ENCODE results near the gene DGKB. TPM values are rescaled to one million over a fixed set of nuclear protein-coding genes. Genes with fewer than 3 reads are reported as not detected.

Gene DGKB
- polyA plus RNA-seq, 6 donors from 2014 or later = not detected

GRCh38 chr7:14206121-14206520 lies 696.4 kb downstream of the DGKB start:
- Mint-ChIP-seq H3K4me3 (no peak overlapping the region), H3K36me3 (no peaks in the 10 kb centered on the region), H3K27me3 (no peaks in the 10 kb centered on the region), H3K27ac (no peak overlapping the region), H3K4me1 (no peaks in the 10 kb centered on the region), H3K9me3 (peaks cover 0 to 13% (median 0%) of the 10 kb centered on the region in 7 donors)
- DNase-seq (no peak), ATAC-seq (ENCODE audit: low read depth in 2 of 2) (no peak)

DNA sequence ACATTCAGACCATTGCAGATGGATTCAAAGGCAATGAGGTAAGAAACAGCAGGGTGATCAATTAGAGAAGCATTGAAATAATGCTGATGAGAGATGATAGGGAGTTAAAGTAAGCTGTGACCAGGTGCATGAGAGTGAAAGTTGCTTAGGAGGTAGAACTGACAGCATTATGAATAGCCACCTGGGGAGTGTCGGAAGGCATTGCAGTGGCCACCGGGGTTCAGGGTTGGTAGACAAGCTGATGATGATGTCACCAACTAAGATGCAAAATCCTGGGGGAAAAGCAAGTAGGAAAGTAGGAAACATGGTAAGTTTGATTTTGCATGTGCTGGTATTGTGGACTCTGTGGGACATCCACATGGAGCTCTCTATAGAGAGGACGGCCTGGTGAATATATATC lies 701.2 kb downstream of the DGKB start:
- Mint-ChIP-seq H3K27me3 (no peaks in the 10 kb centered on the region), H3K36me3 (no peaks in the 10 kb centered on the region), H3K4me1 (no peaks in the 10 kb centered on the region), H3K27ac (no peak overlapping the region), H3K4me3 (no peak overlapping the region), H3K9me3 (peaks cover 0 to 7% (median 0%) of the 10 kb centered on the region in 7 donors)
- ATAC-seq (ENCODE audit: low read depth in 2 of 2) = no peak
- no peak for DNase-seq

GRCh38 chr7:14199336-14199735 lies 703.2 kb downstream of the DGKB start:
- no peaks in the 10 kb centered on the region for H3K27me3 Mint-ChIP-seq
- no peaks in the 10 kb centered on the region for H3K36me3 Mint-ChIP-seq
- ATAC-seq (ENCODE audit: low read depth in 2 of 2) (no peak), DNase-seq (no peak)
- H3K9me3 Mint-ChIP-seq = peaks cover 0 to 7% (median 2%) of the 10 kb centered on the region in 7 donors
- H3K27ac Mint-ChIP-seq = no peak overlapping the region
- H3K4me3 Mint-ChIP-seq = no peak overlapping the region
- H3K4me1 Mint-ChIP-seq = no peaks in the 10 kb centered on the region

- Mint-ChIP-seq H3K4me3 (no peak overlapping the region), H3K4me1 (no peaks in the 10 kb centered on the region), H3K27ac (no peak overlapping the region), H3K27me3 (no peaks in the 10 kb centered on the region), H3K36me3 (no peaks in the 10 kb centered on the region), H3K9me3 (peaks cover 0 to 8% (median 4%) of the 10 kb centered on the region in 7 donors)
- DNase-seq = no peak
- no peak for ATAC-seq (ENCODE audit: low read depth in 2 of 2)
Observed at GRCh38 chr7:14197280-14197679, 705.3 kb downstream of the DGKB start.

- H3K4me1 Mint-ChIP-seq = no peaks in the 10 kb centered on the region
- no peak overlapping the region for H3K27ac Mint-ChIP-seq
- H3K27me3 Mint-ChIP-seq = no peaks in the 10 kb centered on the region
- DNase-seq = no peak
- peaks cover 0 to 8% (median 4%) of the 10 kb centered on the region in 7 donors for H3K9me3 Mint-ChIP-seq
- no peaks in the 10 kb centered on the region for H3K36me3 Mint-ChIP-seq
- H3K4me3 Mint-ChIP-seq = no peak overlapping the region
- ATAC-seq (ENCODE audit: low read depth in 2 of 2) = no peak
Observed at GRCh38 chr7:14196555-14196954, 706.0 kb downstream of the DGKB start.

DNA sequence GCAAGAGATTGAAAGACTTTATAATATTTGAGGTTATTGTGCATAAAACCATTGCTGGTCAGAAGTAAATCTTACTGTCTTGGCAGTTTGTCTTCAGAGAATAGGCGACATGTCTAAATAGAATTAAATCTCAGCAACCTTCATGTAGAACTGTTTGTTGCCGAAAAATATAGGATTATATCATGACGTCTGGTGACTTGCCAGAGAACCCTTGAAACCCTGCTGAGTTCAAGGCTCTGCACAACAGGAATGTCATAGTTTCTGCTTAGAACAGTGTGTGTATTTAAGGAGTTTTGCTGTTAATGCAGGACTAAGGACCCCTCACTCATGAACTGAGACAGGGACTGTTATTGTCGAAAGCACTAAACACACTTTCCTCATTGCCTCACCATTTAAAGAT lies 706.7 kb downstream of the DGKB start:
- no peak overlapping the region for H3K4me3 Mint-ChIP-seq
- no peak for ATAC-seq (ENCODE audit: low read depth in 2 of 2)
- no peaks in the 10 kb centered on the region for H3K27me3 Mint-ChIP-seq

GRCh38 chr7:14195079-14195478 lies 707.5 kb downstream of the DGKB start:
- Mint-ChIP-seq H3K4me1 (no peaks in the 10 kb centered on the region), H3K9me3 (peaks cover 0 to 13% (median 3%) of the 10 kb centered on the region in 7 donors), H3K27me3 (no peaks in the 10 kb centered on the region), H3K27ac (no peak overlapping the region), H3K36me3 (no peaks in the 10 kb centered on the region), H3K4me3 (no peak overlapping the region)
- ATAC-seq (ENCODE audit: low read depth in 2 of 2) (no peak), DNase-seq (no peak)

More for the DNA sequence above, 706.7 kb downstream of the DGKB start:
- DNase-seq = no peak
- Mint-ChIP-seq H3K4me1 (no peaks in the 10 kb centered on the region), H3K27ac (no peak overlapping the region), H3K36me3 (no peaks in the 10 kb centered on the region), H3K9me3 (peaks cover 0 to 8% (median 3%) of the 10 kb centered on the region in 7 donors)

DNA sequence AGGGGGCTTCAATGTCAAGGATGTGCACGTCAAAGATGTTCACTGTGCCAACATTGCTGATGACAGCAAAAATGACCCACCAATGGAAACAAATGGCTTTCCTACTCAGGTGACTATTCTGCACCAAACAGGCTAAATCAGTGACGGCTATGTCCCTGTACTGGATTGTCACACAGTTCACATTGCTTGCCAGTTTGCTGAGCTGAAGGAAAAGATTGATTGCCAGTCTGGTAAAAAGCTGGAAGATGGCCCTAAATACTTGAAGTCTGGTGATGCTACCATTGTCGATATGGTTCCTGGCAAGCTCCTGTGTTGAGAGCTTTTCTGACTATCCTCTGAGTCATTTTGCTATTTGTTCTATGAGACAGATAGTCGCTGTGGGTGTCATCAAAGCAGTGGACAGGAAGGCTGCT lies 710.9 kb downstream of the DGKB start:
- Mint-ChIP-seq H3K27me3 (no peaks in the 10 kb centered on the region), H3K36me3 (no peaks in the 10 kb centered on the region), H3K9me3 (peaks cover 5 to 13% (median 6%) of the 10 kb centered on the region in 7 donors), H3K27ac (no peak overlapping the region), H3K4me1 (no peaks in the 10 kb centered on the region), H3K4me3 (no peak overlapping the region)
- ATAC-seq (ENCODE audit: low read depth in 2 of 2) (no peak), DNase-seq (no peak)

DNA sequence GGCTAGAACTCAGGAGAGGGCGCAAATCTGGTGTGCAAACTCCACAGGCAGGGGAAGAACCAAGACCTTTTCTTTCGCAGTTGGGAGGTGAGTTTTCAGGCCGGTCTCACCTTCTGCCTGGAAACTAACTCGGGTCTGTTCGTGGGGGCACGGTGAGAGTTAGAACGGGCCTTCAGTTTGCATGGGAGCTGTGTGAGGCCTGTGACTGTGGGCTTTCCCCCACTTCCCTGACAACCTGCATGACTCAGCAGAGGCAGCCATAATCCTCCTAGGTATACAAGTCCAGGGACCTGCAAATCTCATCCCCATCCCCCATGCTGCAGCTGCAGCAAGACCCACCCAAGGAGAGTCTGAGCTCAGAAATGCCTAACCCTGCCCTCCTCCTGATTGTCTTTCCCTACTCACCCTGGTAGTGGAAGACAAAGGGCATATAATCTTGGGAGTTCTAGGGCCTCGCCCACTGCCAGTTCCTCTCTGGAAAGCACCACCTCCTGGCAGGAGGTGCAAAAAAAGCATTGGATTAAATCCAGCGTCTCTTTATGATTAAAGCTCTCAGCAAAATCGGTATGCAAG lies 718.2 kb downstream of the DGKB start:
- peaks cover 8 to 12% (median 8%) of the 10 kb centered on the region in 7 donors for H3K9me3 Mint-ChIP-seq
- no peaks in the 10 kb centered on the region for H3K4me1 Mint-ChIP-seq
- H3K36me3 Mint-ChIP-seq = no peaks in the 10 kb centered on the region
- H3K4me3 Mint-ChIP-seq = no peak overlapping the region
- no peak overlapping the region for H3K27ac Mint-ChIP-seq
- no peaks in the 10 kb centered on the region for H3K27me3 Mint-ChIP-seq
- no peak for ATAC-seq (ENCODE audit: low read depth in 2 of 2)
- no peak for DNase-seq

DNA sequence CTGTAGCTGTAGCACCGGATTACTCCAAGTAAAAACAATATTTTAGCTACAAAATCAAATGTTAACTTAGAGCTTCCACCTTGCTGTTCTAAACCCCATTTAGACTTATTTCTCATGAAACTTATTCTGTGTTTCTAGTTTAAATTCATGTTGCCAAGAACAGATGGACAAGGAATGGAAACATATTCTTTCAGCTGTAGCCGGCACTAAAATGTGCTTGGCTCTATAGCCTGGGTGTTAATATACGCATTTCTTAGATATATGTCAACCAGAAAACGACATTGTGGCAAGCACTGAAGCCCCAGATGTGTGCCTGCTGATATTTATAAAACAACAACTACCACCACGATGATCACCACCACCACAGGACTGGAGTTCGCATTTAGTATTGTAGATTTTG lies 722.8 kb downstream of the DGKB start:
- H3K27ac Mint-ChIP-seq = no peak overlapping the region
- H3K9me3 Mint-ChIP-seq = peaks cover 0 to 5% (median 2%) of the 10 kb centered on the region in 7 donors
- H3K4me3 Mint-ChIP-seq = no peak overlapping the region
- no peaks in the 10 kb centered on the region for H3K36me3 Mint-ChIP-seq
- H3K4me1 Mint-ChIP-seq = no peaks in the 10 kb centered on the region
- H3K27me3 Mint-ChIP-seq = no peaks in the 10 kb centered on the region
- ATAC-seq (ENCODE audit: low read depth in 2 of 2) = no peak
- no peak for DNase-seq

DNA sequence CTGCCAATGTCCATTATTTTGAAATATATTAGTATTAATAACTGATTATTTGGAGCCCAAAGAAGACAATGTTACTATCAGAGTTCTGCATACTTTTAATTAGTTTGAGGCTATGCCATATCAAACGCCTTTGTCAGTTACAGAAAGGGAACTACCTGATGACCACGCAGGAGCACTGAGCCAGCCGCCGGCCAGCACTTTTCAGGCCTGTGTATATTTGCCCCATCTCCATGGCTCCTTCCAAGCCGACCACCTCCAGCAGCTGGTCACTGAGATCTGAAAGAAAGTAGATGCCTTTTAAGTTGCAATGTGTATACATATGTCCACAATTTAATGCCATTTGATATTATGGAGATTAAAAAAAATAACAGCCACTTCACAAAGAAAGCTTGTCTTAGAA lies 724.7 kb downstream of the DGKB start:
- Mint-ChIP-seq H3K27me3 (no peaks in the 10 kb centered on the region), H3K4me3 (peak overlapping the region in 1 of 8 donors; percentile 9), H3K36me3 (no peaks in the 10 kb centered on the region), H3K9me3 (peaks cover 0 to 9% (median 0%) of the 10 kb centered on the region in 7 donors), H3K27ac (no peak overlapping the region), H3K4me1 (no peaks in the 10 kb centered on the region)
- ATAC-seq (ENCODE audit: low read depth in 2 of 2) (no peak), DNase-seq (no peak)

- H3K4me3 Mint-ChIP-seq = no peak overlapping the region
- H3K27ac Mint-ChIP-seq = no peak overlapping the region
Observed at GRCh38 chr7:14170872-14171271, 731.7 kb downstream of the DGKB start.

GRCh38 chr7:14158111-14158510 lies 744.4 kb downstream of the DGKB start:
- ATAC-seq (ENCODE audit: low read depth in 2 of 2) = no peak
- Mint-ChIP-seq H3K4me1 (no peaks in the 10 kb centered on the region), H3K9me3 (peaks cover 6 to 14% (median 8%) of the 10 kb centered on the region in 7 donors), H3K36me3 (no peaks in the 10 kb centered on the region), H3K4me3 (no peak overlapping the region), H3K27ac (no peak overlapping the region), H3K27me3 (no peaks in the 10 kb centered on the region)
- no peak for DNase-seq

More at GRCh38 chr7:14170872-14171271, 731.7 kb downstream of the DGKB start:
- H3K27me3 Mint-ChIP-seq = no peaks in the 10 kb centered on the region
- ATAC-seq (ENCODE audit: low read depth in 2 of 2) = no peak
- no peaks in the 10 kb centered on the region for H3K4me1 Mint-ChIP-seq
- peaks cover 9 to 30% (median 13%) of the 10 kb centered on the region in 7 donors for H3K9me3 Mint-ChIP-seq
- peaks cover 0 to 8% of the 10 kb centered on the region in 2 donors for H3K36me3 Mint-ChIP-seq
- no peak for DNase-seq

GRCh38 chr7:14156436-14156835 lies 746.1 kb downstream of the DGKB start:
- ATAC-seq (ENCODE audit: low read depth in 2 of 2) (no peak), DNase-seq (no peak)
- H3K27me3 Mint-ChIP-seq = no peaks in the 10 kb centered on the region
- no peaks in the 10 kb centered on the region for H3K36me3 Mint-ChIP-seq
- H3K4me3 Mint-ChIP-seq = no peak overlapping the region
- H3K4me1 Mint-ChIP-seq = no peaks in the 10 kb centered on the region
- H3K27ac Mint-ChIP-seq = no peak overlapping the region
- peaks cover 6 to 13% (median 8%) of the 10 kb centered on the region in 7 donors for H3K9me3 Mint-ChIP-seq

DNA sequence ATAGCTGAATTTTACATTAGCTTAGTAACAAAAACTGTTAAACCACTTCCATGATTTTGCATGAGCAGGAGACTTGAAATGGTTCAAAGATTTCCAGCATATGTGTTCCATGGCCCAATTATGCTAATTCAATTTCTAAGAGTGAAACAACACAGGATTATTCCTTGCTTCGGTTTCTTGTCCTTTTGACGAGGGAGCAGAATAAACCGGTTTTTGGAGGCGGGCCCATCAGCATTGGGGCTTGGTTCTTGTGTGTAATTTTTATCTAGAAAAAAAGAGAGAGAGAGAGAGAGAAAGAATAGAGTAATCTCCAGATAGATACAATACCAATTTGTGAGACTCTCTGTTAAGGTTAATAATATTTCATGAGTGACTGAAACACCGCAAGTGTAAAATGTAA lies 753.6 kb downstream of the DGKB start:
- Mint-ChIP-seq H3K27me3 (no peaks in the 10 kb centered on the region), H3K9me3 (peaks cover 0 to 5% (median 0%) of the 10 kb centered on the region in 7 donors), H3K4me1 (no peaks in the 10 kb centered on the region), H3K4me3 (no peak overlapping the region), H3K36me3 (no peaks in the 10 kb centered on the region), H3K27ac (no peak overlapping the region)
- ATAC-seq (ENCODE audit: low read depth in 2 of 2) (no peak), DNase-seq (no peak)
